ENCODE data around the gene HOXD10. TPM values are rescaled to one million over a fixed set of nuclear protein-coding genes. Genes with fewer than 3 reads are reported as not detected.

The HOXD10 gene
- total and polyA plus RNA-seq, 2 of the 13 experiments (the other 11 are each of a cell fraction or from before 2014, with no cell fraction given): not detected

DNA sequence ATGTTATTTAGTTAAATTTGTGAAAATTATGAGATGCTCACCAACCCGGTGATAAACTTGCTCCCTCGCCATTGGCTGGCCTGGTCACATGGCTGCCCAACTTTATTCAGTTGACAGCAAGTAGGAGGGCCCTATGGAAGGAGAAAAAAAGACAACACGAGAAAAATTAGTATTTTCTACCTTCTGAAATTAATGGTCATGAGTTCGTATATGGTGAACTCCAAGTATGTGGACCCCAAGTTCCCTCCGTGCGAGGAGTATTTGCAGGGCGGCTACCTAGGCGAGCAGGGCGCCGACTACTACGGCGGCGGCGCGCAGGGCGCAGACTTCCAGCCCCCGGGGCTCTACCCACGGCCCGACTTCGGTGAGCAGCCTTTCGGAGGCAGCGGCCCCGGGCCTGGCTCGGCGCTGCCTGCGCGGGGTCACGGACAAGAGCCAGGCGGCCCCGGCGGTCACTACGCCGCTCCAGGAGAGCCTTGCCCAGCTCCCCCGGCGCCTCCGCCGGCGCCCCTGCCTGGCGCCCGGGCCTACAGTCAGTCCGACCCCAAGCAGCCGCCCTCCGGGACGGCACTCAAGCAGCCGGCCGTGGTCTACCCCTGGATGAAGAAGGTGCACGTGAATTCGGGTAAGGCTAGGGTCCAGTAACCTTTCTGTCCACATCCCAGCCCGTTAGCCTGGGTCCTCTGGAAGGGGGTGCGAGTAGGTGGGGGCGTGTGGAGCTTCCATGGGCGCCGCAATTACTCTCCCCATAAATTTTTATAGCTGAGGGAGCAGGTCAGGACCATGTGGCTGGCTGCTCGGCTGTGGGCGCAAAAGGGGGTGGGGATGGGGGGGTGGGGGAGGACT, 35.1 kb downstream of the HOXD10 start, which contains the start of gene HOXD4:
TSS of gene HOXD4 (plus strand) at position 109 of the 846 bp plus-strand sequence. CDS start at position 193, 84 bp downstream.
- CTCF ChIA-PET (ENCODE audit: low intra/inter-chr PET ratio, low total read pairs): no interaction called here

More for the DNA sequence above, 35.1 kb downstream of the HOXD10 start, which contains the start of gene HOXD4:
- Histone ChIP-seq H3K27ac (ENCODE audit: extremely low read length, insufficient read depth, low read length) (no peak within 1 kb of the TSS), H4K20me1 (ENCODE audit: insufficient read depth, low read length) (no peaks in the 10 kb centered on the region), H3K36me3 (replicated peaks in 1 of 2; ENCODE audit: control insufficient read depth in 1 of 2, insufficient read depth in 2 of 2, low read length in 2 of 2) (no peaks in the 10 kb centered on the region), H3K27me3 (ENCODE audit: control insufficient read depth in 1 of 2, insufficient read depth in 2 of 2, low read length in 2 of 2) (peaks cover 20 to 92% of the 10 kb centered on the region in 2 experiments), H3K9ac (ENCODE audit: insufficient read depth, low read depth, low read length) (no peak within 1 kb of the TSS), H3K4me3 (replicated peaks in 1 of 3; ENCODE audit: insufficient read depth in 1 of 3, low read depth in 2 of 3, low read length in 3 of 3) (no peak within 1 kb of the TSS), H3K9me3 (ENCODE audit: low read length) (no peaks in the 10 kb centered on the region), H3K4me2 (ENCODE audit: low read depth, low read length) (no peak within 1 kb of the TSS), H3K79me2 (ENCODE audit: insufficient read depth, low read length) (no peaks in the 10 kb centered on the region), H2AFZ (ENCODE audit: low read length) (no peak within 1 kb of the TSS), H3K4me1 (ENCODE audit: insufficient read depth, low read length) (peaks cover 25% of the 10 kb centered on the region)
- no TSS peak for BruUV-seq (replicated peaks)
- TF ChIP-seq HNRNPLL (IDR thresholded peaks at IDR 0.05; ENCODE audit: low read depth, low read length, poor library complexity, severe bottlenecking): peak; percentile 27
- TF ChIP-seq SALL1 (CRISPR knock-in tag; IDR thresholded peaks at IDR 0.05): no peak
- peak; percentile 91 for TF ChIP-seq EZH2 (conservative IDR thresholded peaks at IDR 0.05; ENCODE audit: low read depth, low read length)
- TF ChIP-seq, protein P1, sequence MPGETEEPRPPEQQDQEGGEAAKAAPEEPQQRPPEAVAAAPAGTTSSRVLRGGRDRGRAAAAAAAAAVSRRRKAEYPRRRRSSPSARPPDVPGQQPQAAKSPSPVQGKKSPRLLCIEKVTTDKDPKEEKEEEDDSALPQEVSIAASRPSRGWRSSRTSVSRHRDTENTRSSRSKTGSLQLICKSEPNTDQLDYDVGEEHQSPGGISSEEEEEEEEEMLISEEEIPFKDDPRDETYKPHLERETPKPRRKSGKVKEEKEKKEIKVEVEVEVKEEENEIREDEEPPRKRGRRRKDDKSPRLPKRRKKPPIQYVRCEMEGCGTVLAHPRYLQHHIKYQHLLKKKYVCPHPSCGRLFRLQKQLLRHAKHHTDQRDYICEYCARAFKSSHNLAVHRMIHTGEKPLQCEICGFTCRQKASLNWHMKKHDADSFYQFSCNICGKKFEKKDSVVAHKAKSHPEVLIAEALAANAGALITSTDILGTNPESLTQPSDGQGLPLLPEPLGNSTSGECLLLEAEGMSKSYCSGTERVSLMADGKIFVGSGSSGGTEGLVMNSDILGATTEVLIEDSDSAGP (CRISPR knock-in tag; IDR thresholded peaks at IDR 0.05; ENCODE audit: borderline replicate concordance): no peak
- no peak for TF ChIP-seq ZSCAN20 (CRISPR knock-in tag; IDR thresholded peaks at IDR 0.05; ENCODE audit: borderline replicate concordance)
- no peak for TF ChIP-seq ZNF235 (CRISPR knock-in tag; IDR thresholded peaks at IDR 0.05; ENCODE audit: borderline replicate concordance)
- TF ChIP-seq TARDBP (CRISPR knock-in tag; IDR thresholded peaks at IDR 0.05): no peak
- no peak for TF ChIP-seq ZNF614 (CRISPR knock-in tag; IDR thresholded peaks at IDR 0.05; ENCODE audit: borderline replicate concordance)
- TF ChIP-seq NFE2L2 (IDR thresholded peaks at IDR 0.05; ENCODE audit: low read length): no peak
- DNase-seq (ENCODE audit: low spot score) (no peak), FAIRE-seq (no peak), ATAC-seq (no peak)
- intact Hi-C loops (cut with micrococcal nuclease; ENCODE audit: unreplicated experiment) (no loop called here), in situ Hi-C loops (cut with HindIII; ENCODE audit: extremely low pct_ligation_motif_present, low pct_unique_long_range_greater_than_20kb) (no loop called here)
- WGBS (ENCODE audit: low lambda C conversion rate): 41% methylated on average over 26 of the region's 55 CpGs
- POLR2A ChIA-PET: no interaction called here

Data from HepG2 (cell line).